ENCODE data around the gene SUSD5.

Gene SUSD5

DNA sequence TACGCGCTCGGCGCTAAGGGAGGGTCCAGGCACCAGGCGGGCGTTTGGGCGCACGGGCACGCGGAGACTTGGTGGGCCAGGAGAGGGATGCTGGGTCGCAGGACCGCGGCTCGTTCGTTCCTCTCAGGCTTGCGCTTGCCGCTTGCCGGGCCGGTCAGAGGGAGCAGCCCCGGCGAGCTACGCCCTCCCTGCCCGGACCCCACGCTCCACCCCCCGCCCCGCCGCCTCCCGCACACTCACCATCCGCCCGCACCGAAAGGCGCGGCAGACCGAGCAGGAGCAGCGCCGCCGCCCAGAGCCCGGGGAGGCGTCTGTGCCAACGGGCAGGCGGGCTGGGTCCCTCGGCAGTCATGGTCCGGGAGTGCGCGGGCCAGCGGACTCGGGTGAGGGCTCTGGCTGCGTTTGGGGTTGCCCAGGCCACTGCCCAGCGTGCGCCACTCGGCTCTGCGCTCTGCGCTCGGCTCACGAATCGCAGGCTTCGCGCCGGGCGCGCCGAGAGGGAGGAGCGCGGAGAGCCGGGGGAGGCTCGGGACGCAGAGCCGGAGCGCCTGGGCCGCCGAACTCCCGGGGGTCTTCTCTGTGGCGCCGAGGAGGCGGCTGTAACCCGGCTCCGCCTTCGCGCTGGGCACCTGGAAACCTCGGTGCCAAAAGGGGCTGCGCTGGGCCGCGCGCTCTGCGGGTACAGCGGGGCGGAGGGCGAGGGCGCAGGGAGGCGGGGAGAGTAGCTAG lies at the start of gene SUSD5:
TSS of gene SUSD5 (minus strand) at position 365 of the 729 bp plus-strand sequence. CDS start at position 352, 13 bp downstream.
- DNase-seq = no peak

DNA sequence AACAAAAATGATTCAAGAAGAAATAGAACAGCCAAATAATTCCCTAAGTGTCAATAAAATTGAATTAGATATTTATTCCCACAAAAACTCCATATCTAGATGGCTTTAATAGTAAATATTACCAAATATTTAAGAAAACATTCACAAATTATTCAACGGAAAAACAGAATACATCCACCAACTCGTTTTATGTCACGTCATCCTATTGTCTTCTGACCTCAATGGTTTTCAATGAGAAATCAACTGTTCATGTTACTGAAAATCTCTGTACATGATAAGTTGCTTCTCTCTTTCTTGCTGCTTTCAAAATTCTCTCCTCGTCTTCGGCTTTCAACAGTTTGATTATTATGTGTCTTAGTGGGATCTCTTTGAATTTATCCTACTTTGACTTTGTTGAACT lies 41.5 kb upstream of the SUSD5 start:
- no peak for DNase-seq

DNA sequence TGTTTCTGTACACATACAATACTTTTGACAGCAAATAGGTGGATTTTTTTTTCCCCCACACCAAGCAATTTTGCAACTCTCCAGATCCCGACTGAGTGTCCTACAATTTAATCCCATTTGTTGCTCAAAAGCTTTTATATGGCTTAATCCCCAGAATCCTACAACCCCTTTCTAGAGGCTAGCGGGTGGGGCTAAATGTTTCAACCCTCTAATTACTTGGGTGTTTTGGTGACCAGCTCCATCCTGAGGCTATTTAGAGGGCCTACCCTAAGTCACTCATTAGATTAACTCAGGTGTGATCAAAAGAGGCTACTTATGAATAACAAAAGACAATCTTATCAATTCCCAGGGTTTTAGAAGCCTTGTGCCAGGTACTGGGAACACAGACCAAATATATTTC lies 37.6 kb upstream of the SUSD5 start:
- DNase-seq = no peak

DNA sequence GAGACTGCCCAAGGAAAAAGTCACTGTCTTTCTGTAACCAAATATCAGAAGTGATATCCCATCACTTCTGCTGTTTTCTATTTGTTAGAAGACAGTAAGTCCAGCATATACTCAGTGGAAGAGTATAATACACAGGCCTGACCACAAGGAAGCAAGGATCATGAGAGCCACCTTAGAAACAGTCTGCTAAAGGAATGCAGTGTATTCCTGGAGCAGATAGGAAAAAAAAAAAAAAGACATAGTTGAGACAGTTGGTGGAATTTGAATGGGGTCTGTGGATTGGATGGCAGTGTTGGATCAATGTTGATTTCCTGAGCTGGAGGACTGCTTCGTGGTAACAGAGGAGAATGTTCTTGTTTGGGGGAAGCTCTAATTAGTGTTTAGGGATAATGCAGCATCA lies 32.1 kb upstream of the SUSD5 start:
- DNase-seq = no peak

DNA sequence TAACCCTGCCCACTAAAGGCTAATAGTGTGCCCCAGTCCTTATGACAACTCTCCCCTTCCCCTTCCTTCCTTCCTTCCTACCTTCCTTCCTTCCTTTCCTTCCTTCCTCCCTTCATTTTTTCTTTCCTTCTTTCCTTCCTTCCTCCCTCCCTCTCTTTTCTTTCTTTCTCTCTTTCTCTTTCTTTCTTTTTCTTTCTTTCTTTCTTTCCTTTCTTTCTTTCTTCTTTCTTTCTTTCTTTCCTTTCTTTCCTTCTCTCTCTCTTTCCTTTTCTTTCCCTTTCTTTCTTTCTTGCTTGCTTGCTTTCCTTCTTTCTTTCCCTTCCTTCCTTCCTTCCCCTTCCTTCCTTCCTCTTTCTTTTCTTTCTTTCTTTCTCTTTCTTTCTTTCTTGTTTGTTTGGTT lies 28.2 kb upstream of the SUSD5 start:
- no peak for DNase-seq

DNA sequence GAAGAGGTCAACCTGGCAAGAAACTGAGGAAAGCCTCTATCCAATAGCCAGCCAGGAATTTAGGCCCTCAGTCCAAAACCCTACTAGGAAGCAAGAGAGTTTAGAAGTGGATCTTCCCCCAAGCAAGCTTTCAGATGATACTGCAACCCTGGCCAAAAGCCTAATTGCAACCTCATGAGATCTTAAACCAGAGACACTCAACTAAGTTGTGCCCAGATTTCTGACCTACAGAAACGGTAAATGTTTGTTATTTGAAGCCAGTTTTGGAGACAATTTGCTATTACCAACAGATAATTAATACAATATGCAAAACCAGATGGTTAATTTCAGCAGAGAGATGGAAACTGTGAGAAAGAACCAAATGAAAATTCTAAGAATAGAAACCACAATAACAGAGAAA lies 21.7 kb upstream of the SUSD5 start:
- no peak for DNase-seq

DNA sequence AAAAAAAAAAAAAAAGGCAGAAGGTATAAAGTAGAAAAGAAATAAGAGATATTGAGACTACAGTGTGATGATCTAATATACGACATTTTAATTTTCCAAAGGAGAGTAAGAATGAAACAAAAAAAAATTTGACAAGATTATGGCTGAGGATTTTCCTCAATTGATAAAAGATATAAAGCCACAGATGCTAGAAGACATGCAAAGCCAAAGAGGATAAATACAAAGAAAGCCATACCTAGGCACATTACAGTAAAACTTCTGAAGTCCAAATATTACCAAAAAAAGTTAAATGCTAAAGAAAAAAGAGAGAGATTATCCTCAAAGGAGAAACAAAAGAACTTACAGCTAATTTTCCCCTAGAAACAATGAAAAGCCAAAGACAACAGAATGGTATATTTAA lies 20.3 kb upstream of the SUSD5 start:
- no peak for DNase-seq

DNA sequence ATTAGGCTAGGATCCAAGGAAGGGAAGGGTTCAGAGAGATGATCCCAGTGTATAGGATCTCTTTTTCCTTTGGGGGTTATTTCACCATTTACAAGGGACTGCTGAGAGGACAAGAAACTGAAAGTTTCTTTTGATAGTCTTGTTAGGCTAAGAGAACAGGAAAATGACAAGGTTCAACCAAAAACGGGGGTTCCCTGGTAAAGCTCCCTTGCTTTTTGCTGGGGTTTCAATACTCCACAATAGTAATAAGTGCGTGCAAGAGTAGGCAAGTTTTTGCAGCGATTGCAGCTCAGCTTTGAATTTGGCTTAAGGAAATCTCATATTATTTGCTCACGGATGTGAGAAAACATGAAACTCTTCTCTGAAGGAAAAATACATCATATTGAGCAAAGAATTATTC lies 18.8 kb upstream of the SUSD5 start:
- DNase-seq = no peak

DNA sequence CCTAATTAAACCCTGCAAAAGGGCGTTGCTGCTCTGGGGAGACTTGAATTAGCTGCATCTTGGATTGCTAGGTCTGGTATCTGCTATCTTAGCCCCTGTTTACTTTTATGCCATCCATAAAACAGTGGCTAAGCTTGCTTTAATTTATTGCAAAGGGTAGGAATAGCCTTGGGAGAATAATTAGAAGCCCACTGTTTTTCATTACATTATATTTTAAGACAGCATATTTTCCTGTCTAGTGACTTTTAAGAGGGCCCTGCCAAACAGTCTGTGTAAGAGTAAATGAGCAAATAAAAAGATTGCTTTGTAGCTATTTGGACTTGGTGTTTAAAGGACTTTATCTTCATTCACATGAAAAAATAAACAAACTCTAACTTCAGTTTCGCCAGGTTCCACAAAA lies 17.4 kb upstream of the SUSD5 start:
- DNase-seq = no peak

DNA sequence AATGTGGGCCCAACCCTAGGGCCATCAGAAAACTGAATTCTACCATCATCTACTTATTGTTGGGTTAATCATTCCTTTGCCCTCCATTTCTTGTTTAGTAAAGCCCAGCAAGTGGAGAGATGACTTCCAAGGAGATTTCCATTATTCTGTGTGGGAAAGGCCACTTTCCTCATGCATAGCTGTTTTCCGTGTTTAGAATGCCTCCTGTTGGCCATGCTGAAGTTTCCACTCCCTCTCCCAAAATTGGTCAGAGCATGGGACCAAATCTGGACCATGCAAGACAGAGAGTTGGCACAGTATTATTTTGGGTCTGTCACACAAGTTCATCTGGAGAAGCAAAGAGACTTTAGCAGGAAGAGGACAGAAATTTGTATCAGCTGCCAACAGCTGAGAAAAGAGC lies 15.3 kb upstream of the SUSD5 start:
- no peak for DNase-seq

DNA sequence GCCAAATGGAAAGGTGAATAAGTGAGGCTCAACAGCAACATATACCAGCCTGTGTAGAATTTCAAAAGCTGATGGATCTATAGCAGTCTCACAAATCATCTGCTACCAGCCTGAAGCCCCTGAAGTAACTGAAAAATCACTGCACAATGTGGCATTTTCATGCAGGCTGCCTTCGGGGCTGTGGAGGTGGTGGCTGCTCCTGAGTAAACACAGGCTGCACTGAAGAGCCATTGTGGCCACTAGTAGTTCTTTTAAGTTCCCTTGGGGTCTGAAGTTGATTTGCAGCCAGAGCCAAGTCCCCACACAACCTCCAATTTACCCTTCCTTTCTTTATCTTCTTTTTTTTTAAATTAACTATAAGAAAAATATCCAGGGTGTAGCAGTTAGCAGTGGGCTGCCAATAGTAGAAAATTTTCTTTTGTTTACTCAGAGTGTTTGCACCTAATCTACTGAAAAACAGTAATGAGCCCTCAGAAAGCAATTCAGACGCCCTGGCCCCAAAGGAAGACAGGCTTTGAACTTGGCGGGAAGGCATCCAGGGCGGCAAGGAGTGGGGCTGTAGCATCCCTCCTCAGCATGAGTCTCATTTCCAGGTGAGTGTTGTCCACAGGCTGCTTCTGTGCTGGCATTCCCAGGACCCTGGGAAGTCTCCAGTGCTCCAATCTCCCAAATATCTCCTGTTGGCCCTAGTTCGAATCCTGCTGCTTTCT lies 13.3 kb upstream of the SUSD5 start:
- DNase-seq = no peak

DNA sequence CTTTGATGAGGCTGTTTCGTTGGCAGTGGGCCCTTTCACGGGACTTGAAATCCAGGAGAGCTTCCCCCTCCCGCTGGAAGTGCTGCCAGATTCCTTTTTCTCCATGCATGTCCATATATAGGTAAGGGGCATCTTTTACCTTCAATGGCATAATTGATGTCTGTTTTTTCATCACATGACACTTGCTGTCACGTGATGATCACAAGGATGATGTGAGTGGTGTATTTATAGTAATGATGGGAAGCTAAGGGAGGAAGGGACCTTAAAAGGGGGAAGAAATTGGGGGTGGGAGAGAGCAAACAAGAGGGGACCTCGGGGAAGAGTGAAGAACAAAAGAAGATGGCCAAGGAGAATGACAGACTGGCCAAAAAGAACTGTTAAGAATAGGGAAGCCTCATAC lies 11.3 kb upstream of the SUSD5 start:
- no peak for DNase-seq

DNA sequence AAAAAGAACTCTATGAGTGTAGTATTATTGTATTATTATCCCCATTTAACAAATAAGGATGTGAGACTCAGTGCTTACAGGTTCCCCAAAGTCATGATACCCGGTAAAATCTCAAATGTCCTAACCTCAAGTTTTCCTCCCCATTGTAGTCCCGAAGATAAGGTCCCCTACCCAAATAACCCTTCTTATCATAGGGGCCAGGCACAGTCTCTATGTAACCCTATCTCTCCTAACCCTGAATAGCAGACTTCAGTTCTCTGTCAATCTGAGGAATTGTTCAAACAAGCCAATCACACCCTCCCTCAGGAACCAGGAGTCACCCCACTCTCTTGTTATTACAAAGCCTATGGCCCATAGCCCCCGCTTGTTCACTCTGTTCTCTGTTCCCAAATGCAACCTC lies 10.5 kb upstream of the SUSD5 start:
- no peak for DNase-seq

DNA sequence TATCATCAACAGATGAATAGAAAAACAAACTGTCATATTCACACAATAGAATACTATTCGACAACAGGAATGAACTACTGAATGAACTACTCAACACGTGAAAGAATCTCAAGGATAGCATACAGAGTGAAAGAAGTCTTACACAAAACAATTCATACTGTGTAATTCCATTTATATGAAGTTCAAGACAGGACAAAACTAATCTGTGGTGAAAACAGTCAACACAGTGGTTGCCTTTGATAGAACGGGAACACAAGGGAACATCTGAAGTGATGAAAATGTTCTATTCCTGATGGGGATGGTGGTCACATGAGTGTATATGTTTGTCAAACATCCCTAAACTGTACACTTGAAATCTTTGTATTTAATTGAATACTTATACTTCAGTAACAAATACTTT lies 2.6 kb upstream of the SUSD5 start:
- DNase-seq = no peak

DNA sequence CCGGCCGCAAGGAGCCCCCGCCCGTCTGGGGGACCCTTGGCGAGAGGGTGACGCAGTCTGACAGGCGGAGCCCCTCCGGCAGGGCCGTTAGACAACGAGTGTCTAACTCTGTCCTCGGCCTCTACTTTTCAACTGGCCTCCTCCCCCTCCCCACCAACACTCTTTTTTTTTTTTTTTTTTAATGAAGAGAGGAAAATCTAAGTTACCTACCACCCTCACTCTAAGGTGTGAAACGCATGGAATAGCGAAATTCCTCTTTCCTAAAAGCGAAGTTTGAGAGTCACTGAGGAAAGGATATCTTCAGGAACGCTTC lies 521 bp upstream of the SUSD5 start:
- DNase-seq = no peak

DNA sequence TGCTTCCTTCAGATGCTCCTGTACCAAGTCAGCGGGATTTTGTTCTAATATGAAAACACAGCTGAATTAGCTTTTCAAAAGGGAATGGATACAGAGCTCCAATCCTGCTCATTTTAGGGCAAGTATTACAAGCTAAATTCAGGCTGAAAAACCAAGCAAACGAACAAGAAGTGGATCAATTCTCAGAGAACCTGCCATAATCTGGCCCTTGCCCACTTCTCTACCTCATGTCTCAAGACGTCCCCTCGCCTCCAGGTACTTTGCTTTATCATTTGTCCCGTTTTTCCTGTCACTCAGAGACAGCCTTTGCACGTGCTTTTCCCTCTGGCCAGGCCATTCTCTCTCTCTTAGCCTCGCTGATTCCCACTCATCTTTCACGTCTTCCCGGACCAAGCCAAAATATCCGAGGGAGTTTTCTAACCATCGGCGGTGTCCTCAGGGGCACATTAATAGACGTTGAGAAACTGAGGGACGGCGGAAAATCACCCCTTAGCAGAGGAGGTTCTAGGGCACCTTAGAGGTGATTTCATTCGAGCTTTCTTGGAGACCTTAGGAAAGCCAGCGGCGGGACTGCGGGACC lies 654 bp downstream of the SUSD5 start:
- no peak for DNase-seq

DNA sequence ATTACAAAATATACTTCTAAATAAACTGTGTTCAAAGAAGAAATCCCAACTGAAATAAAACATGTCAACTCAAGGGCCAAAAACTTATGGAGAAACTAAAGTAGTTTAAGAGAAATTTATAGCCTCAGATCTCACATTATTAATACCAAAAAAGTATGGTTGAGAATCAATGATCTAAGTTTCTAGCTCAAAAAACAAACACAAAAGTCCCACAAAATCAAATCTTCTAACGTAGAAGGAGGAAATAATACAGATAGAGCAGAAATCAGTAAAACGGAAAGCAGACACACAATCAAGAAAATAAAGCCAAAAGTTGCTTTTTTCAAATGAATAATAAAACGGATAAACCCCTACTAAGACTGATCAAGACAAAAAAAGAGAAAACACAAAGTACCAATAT lies 2.9 kb downstream of the SUSD5 start:
- no peak for DNase-seq

DNA sequence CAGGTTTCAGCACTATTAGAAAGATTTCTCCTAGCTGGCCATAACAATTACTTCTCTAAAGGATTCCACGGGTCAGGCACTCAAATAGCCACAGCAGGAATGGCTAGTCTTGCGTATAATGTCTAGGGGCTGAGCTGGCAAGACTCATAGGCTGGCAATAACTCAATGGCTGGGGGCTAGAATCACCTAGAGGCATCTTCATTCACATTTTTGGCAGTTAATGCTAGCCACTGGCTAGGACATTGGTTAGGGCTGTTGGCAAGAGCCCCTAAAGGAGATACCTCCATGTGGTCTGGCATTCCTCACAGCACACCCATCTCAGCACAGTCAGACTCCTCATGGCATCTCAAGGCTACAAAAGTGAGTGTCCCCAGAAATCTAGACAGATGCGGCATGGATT lies 6.2 kb downstream of the SUSD5 start:
- DNase-seq = no peak

DNA sequence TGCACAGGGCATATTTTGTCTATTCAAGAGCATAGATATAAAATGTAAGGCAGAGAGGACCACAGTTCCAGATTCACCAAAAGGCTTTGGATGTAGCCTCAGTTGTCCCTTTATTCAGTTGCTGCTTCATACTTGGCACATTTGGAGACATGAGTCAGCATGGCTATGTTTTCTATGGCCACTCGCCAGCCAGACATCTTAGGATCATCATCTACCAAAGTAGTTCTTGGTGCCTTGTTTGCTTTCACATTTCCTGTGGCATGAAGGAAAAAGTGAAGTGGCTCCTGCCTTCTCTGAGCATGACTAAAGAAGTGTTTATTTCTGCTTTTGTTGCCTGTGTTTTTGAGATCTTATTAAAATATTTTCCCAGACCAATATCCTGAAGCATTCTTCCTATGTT lies 7.2 kb downstream of the SUSD5 start:
- DNase-seq = no peak

DNA sequence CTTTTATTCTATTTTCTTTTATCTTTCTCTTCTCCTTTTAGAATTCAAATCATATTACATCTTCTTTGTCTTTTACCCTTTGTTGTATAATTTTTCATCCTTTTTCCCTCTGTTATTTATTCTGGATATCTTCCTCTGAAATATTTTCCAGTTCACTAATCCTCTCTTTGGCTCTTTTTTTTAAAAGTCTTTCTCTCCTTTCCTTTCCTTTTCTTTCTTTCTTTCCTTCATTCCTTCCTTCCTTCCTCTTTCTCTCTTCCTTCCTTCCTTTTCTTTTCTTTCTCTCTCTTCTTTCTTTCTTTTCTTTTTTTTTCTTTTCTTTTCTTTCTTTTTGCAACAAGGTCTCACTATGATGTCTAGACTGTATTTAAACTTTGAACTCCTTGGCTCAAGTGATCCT lies 9.3 kb downstream of the SUSD5 start:
- no peak for DNase-seq

DNA sequence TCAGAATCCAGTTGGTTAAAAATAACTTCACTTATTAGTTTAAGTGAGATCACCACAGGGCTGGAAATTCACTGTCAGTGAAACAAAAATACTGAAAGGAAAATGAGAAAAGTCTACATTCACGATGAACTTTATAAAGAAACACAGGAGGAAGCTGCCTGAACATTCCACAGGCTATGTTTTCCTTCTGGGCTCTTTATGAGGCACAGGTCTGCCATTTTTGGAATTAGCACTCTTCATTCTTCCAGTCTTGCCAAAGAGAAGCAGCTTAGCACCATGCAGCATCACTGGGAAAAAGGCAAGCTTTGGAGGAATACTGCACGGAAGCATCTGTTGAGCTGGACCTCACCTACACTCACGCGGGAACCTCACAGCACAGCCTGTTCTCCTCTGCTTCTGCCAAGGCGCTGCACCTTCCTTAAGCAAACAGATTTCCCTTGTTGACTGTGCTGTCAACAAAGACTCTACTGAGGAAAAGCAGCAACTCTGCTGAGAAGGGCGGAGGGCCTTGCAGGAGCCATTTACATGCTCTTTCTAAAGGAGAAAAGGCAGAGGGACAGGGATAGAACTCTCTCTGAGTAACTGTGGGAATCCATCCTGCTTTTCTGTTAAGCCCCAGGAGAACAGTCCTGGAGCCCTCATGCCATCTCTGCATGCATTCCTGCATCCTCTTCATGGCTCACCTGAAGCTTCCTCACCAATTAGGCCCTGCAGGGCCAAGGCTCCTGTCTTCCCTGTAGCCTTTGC lies 15.7 kb downstream of the SUSD5 start:
- DNase-seq = no peak

DNA sequence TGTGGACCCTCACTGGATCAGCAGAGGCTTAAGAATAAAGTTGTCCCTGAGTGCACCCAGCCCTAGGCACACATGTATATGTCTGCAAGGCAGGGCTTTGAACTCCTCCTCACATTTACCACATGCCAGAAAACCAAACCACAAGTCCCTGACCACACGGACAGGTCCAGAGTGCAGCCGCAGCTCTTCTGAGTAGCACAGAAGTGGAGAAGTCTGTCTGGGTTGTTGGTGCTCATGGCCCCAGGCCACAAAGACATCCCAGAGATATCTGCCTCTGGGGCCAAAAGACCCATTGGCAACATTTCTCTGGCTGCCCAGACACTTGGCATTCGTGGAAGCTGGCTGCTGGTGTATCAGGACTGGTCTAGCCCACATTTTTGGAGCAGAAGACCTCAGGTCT lies 17.4 kb downstream of the SUSD5 start:
- DNase-seq = no peak

DNA sequence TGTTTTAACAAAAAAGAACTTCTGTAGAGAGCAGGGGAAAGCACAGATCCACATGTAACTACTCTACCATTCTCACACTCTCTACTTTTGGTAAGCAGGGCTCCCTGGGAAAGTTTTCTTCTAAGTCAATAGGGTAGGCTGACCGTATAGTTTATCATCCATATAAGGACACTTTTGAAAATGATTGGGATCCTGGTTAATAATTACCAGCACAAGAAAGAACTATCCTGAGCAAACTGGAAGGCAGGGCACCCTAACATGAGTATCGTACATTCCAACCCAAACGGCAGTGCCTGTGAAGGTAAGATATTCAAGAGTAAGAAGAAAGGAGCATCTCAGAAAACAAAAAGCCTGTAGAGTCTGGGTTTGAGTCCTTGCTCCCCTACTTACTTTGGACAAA lies 22.1 kb downstream of the SUSD5 start:
- DNase-seq = no peak

DNA sequence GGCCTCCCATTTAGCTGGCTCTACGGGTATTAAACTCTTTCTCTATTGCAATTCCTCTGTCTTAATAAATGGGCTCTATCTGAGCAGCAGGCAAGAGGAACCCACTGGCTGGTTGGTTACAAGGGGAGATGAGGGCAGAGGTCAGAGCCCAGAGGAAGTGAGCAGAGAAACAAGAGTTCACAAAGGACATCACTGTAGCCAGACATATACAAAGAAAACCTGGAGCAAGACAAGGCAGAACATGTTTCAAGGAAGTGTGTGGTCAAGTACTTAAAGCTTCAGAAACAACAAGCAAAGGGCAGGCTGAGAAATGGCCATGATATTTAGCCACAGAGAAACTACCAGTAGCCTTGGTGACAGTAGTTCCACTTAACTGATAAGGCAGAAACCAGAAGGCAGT lies 24.3 kb downstream of the SUSD5 start:
- DNase-seq = no peak

All from KG1 (cell line).